ENCODE data around the gene LCP1. TPM values are rescaled to one million over a fixed set of nuclear protein-coding genes. Genes with fewer than 3 reads are reported as not detected.

Gene LCP1
- total and polyA plus RNA-seq, 2 donors from 2014 or later = 5.6 to 73.5 TPM

DNA sequence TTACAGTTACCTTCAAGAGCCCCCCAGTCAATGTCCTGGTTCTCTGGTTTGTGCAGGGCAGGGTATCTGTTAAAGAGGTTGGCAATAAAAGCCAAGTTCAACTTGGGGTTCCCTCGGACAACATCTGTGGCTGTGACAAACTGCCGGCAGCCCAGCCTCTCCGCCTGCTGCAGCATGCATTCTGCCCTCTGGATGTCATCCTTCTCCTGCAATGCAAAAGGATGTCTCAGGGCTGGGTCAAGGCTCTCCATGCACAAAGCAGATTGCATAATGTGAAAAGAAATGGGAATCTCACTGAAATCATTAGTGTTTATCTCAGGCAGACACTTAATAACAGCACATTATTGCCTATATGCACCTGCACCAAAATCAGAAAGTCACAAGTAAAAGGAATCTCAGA, 35.1 kb downstream of the LCP1 start:
- H3K9ac ChIP-seq (ENCODE audit: low read length in 3 of 3) = no peak overlapping the region
- H3K9me3 ChIP-seq (ENCODE audit: control insufficient read depth in 2 of 3, insufficient read depth in 1 of 3, low read length in 3 of 3) = no peaks in the 10 kb centered on the region
- H3K27me3 ChIP-seq (ENCODE audit: control insufficient read depth, insufficient read depth, low read length) = no peaks in the 10 kb centered on the region
- no peaks in the 10 kb centered on the region for H3K36me3 ChIP-seq (ENCODE audit: control insufficient read depth in 2 of 3, insufficient read depth in 3 of 3, low read length in 3 of 3)
- TF ChIP-seq, protein P1, sequence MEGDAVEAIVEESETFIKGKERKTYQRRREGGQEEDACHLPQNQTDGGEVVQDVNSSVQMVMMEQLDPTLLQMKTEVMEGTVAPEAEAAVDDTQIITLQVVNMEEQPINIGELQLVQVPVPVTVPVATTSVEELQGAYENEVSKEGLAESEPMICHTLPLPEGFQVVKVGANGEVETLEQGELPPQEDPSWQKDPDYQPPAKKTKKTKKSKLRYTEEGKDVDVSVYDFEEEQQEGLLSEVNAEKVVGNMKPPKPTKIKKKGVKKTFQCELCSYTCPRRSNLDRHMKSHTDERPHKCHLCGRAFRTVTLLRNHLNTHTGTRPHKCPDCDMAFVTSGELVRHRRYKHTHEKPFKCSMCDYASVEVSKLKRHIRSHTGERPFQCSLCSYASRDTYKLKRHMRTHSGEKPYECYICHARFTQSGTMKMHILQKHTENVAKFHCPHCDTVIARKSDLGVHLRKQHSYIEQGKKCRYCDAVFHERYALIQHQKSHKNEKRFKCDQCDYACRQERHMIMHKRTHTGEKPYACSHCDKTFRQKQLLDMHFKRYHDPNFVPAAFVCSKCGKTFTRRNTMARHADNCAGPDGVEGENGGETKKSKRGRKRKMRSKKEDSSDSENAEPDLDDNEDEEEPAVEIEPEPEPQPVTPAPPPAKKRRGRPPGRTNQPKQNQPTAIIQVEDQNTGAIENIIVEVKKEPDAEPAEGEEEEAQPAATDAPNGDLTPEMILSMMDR (IDR thresholded peaks at IDR 0.05; ENCODE audit: borderline replicate concordance, extremely low read depth, insufficient read depth) = peak; percentile 12
- DNase-seq (peak in 3 of 5 donors; percentile 29 to 61 (median 47)), FAIRE-seq (no peak)
- no peaks in the 10 kb centered on the region for H3K4me1 ChIP-seq (ENCODE audit: control insufficient read depth in 2 of 3, insufficient read depth in 2 of 3, low read depth in 1 of 3, low read length in 3 of 3)
- no peak overlapping the region for H3K27ac ChIP-seq (ENCODE audit: low read depth in 2 of 2, low read length in 2 of 2)
- H3K4me3 ChIP-seq (ENCODE audit: low read length in 3 of 3) = no peak overlapping the region
- intact Hi-C loops (cut with DNase I) = no loop called here

DNA sequence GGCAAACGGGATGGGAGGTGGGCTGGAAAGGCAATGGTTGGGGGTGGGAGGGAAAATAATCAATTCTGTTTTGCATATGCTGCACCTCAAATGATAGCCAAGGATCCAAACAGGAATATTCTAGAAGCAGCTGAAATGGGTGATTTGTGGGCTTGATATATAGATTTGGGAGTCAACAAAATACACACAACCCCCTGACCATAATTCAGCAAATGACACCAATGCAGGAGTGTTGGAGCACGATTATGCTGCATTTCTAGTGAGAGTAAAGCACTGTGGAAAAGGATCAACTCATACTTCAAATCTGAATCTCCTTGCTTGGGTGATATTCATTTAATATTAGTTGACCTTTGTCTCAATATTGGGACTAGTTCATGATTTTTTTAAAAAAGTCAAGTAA, 36.0 kb downstream of the LCP1 start:
- FAIRE-seq (no peak), DNase-seq (no peak)
- H3K9ac ChIP-seq (ENCODE audit: low read length in 3 of 3) = no peak overlapping the region
- H3K27me3 ChIP-seq (ENCODE audit: control insufficient read depth, insufficient read depth, low read length) = no peaks in the 10 kb centered on the region
- no peak overlapping the region for H3K4me3 ChIP-seq (ENCODE audit: low read length in 3 of 3)
- H3K4me1 ChIP-seq (ENCODE audit: control insufficient read depth in 2 of 3, insufficient read depth in 2 of 3, low read depth in 1 of 3, low read length in 3 of 3) = no peaks in the 10 kb centered on the region
- H3K9me3 ChIP-seq (ENCODE audit: control insufficient read depth in 2 of 3, insufficient read depth in 1 of 3, low read length in 3 of 3) = no peaks in the 10 kb centered on the region
- intact Hi-C loops (cut with DNase I) = no loop called here
- no peaks in the 10 kb centered on the region for H3K36me3 ChIP-seq (ENCODE audit: control insufficient read depth in 2 of 3, insufficient read depth in 3 of 3, low read length in 3 of 3)
- TF ChIP-seq, protein P1 (IDR thresholded peaks at IDR 0.05; ENCODE audit: borderline replicate concordance, extremely low read depth, insufficient read depth) = no peak
- no peak overlapping the region for H3K27ac ChIP-seq (ENCODE audit: low read depth in 2 of 2, low read length in 2 of 2)

DNA sequence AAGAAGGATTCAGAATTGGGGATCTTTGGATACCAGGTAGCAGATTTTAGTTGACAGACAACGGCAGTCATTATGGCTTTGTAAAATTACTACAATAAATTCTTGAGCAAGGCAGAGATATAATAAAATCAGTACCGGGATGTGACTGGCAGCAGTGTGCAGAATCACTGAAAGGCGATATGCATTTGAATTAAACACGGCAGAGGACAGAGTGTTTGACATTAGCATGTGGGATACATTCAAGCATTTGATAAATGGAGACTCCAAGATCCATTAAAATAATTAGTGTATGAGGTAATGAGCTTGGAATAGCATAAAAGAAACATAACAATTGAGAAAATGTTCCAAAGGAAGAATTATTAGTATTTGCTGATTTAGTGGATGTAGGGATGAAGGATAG, 36.8 kb downstream of the LCP1 start:
- intact Hi-C loops (cut with DNase I) = no loop called here
- DNase-seq (no peak), FAIRE-seq (no peak)
- no peaks in the 10 kb centered on the region for H3K9me3 ChIP-seq (ENCODE audit: control insufficient read depth in 2 of 3, insufficient read depth in 1 of 3, low read length in 3 of 3)
- H3K9ac ChIP-seq (ENCODE audit: low read length in 3 of 3) = no peak overlapping the region
- H3K36me3 ChIP-seq (ENCODE audit: control insufficient read depth in 2 of 3, insufficient read depth in 3 of 3, low read length in 3 of 3) = no peaks in the 10 kb centered on the region
- H3K27ac ChIP-seq (ENCODE audit: low read depth in 2 of 2, low read length in 2 of 2) = no peak overlapping the region
- TF ChIP-seq, protein P1 (IDR thresholded peaks at IDR 0.05; ENCODE audit: borderline replicate concordance, extremely low read depth, insufficient read depth) = no peak
- H3K4me1 ChIP-seq (ENCODE audit: control insufficient read depth in 2 of 3, insufficient read depth in 2 of 3, low read depth in 1 of 3, low read length in 3 of 3) = no peaks in the 10 kb centered on the region
- H3K4me3 ChIP-seq (ENCODE audit: low read length in 3 of 3) = no peak overlapping the region
- no peaks in the 10 kb centered on the region for H3K27me3 ChIP-seq (ENCODE audit: control insufficient read depth, insufficient read depth, low read length)

DNA sequence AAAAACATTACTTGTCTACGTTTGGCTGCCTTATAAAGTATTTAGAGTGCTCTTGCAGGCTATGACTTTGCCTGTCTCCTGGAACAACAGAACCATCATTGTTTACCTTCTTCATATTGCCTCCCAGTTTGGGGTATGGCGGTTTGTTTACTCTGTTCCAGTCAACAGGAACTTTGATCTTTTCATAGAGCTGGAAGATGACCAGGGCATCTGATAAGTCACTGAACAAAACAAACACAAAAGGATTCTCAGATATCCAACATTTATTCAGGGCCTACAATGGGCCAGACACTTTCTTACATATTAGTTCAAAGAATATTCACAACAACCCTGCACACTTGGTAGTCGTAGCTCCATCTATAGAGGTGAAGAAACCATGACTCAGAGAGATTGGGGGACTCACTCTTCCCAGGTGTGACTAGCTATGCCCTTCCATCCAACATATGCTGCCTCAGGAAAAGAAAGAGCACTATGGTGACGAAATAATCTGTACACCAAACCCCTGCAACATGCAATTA, 38.7 kb downstream of the LCP1 start:
- no peaks in the 10 kb centered on the region for H3K4me1 ChIP-seq (ENCODE audit: control insufficient read depth in 2 of 3, insufficient read depth in 2 of 3, low read depth in 1 of 3, low read length in 3 of 3)
- FAIRE-seq (no peak), DNase-seq (no peak)
- H3K9me3 ChIP-seq (ENCODE audit: control insufficient read depth in 2 of 3, insufficient read depth in 1 of 3, low read length in 3 of 3) = no peaks in the 10 kb centered on the region
- H3K27ac ChIP-seq (ENCODE audit: low read depth in 2 of 2, low read length in 2 of 2) = no peak overlapping the region
- no peak overlapping the region for H3K4me3 ChIP-seq (ENCODE audit: low read length in 3 of 3)
- intact Hi-C loops (cut with DNase I) = no loop called here
- TF ChIP-seq, protein P1 (IDR thresholded peaks at IDR 0.05; ENCODE audit: borderline replicate concordance, extremely low read depth, insufficient read depth) = no peak
- H3K36me3 ChIP-seq (ENCODE audit: control insufficient read depth in 2 of 3, insufficient read depth in 3 of 3, low read length in 3 of 3) = no peaks in the 10 kb centered on the region
- no peak overlapping the region for H3K9ac ChIP-seq (ENCODE audit: low read length in 3 of 3)
- H3K27me3 ChIP-seq (ENCODE audit: control insufficient read depth, insufficient read depth, low read length) = no peaks in the 10 kb centered on the region
